Kidney epithelial cell (primary cell): Measurements from ENCODE around the gene FBLN2. TPM values are rescaled to one million over a fixed set of nuclear protein-coding genes. Genes with fewer than 3 reads are reported as not detected.

ENCODE experiments used
- DNase-seq: peaks from one replicate; pipeline ENCODE4 v3.0.0-alpha.2; 2010; ENCODE audit warnings: low read depth
- H3K27me3 ChIP-seq: 2 replicates; pipeline ENCODE4 v1.6.0; 2011; ENCODE audit warnings: low read length; ENCODE audit not compliant: control insufficient read depth, insufficient read depth
- H3K36me3 ChIP-seq: 2 replicates; pipeline ENCODE4 v1.5.1; 2011; ENCODE audit warnings: low read length; ENCODE audit not compliant: control insufficient read depth, insufficient read depth
- H3K4me3 ChIP-seq: 2 replicates; pipeline ENCODE4 v1.5.1; 2011; ENCODE audit warnings: low read depth, mild to moderate bottlenecking, control low read depth, low read length
- total RNA-seq: library from RNA; depleted of rRNA; stranded (reverse); fragments of >200 nt; gene quantifications from 2 replicates; pipeline ENCODE4 v1.2.3, GENCODE V29; 2015
- TF ChIP-seq, protein P1 (sequence below): IDR thresholded peaks from 2 replicates; pipeline ENCODE4 v1.5.1; 2011; ENCODE audit warnings: mild to moderate bottlenecking, moderate library complexity, low read length, control low read depth, inconsistent platforms; ENCODE audit not compliant: insufficient read depth, poor library complexity, severe bottlenecking

FBLN2 gene
- total RNA-seq, 1 donor from 2014 or later = 6.7 TPM

DNA sequence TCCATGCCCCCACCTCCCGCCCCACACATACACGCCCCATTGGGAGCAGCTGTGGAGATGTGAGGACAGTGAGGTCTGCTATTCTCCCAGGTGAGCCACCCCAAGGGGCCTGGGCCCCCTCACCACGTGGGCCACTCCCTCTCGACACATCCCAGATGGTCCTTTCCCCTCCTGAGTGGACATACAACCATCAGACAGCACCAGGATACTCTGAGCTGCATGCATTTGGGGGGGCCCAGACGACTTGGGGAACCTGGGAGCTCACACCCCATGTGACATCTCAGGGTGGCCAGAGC is 17.5 kb downstream of the FBLN2 start:
- TF ChIP-seq, protein P1, sequence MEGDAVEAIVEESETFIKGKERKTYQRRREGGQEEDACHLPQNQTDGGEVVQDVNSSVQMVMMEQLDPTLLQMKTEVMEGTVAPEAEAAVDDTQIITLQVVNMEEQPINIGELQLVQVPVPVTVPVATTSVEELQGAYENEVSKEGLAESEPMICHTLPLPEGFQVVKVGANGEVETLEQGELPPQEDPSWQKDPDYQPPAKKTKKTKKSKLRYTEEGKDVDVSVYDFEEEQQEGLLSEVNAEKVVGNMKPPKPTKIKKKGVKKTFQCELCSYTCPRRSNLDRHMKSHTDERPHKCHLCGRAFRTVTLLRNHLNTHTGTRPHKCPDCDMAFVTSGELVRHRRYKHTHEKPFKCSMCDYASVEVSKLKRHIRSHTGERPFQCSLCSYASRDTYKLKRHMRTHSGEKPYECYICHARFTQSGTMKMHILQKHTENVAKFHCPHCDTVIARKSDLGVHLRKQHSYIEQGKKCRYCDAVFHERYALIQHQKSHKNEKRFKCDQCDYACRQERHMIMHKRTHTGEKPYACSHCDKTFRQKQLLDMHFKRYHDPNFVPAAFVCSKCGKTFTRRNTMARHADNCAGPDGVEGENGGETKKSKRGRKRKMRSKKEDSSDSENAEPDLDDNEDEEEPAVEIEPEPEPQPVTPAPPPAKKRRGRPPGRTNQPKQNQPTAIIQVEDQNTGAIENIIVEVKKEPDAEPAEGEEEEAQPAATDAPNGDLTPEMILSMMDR = no peak
- Histone ChIP-seq H3K27me3 (peaks cover 19% of the 10 kb centered on the region), H3K4me3 (no peak overlapping the region), H3K36me3 (no peaks in the 10 kb centered on the region)
- no peak for DNase-seq

DNA sequence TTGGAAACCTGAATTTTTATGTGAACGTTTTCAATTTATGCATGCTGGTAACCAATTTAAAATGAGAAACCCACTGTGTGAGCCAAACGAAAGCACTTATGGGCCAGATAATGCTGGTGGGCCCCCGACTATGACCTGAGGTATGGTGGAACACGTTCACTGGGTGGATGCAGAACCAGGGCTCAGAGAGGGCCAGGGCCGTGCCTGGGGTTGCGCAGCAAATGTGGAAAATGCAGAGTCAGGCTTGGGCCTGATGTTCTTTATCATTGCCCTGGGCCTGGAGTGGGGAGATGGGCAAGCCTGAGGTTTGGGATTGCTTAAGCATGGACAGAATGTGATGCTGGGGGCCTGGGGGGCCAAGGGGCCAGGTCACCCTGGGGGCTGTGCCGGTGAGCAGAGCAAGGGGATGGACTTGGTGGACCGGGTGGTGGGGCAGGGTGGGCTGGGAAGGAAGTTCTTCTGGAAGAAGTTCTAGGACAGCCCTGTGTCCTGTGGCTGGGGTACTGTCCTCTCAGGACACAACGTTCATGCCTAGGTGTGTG is 17.9 kb downstream of the FBLN2 start:
- TF ChIP-seq, protein P1 = no peak
- Histone ChIP-seq H3K4me3 (no peak overlapping the region), H3K27me3 (peaks cover 19% of the 10 kb centered on the region), H3K36me3 (no peaks in the 10 kb centered on the region)
- DNase-seq = no peak

DNA sequence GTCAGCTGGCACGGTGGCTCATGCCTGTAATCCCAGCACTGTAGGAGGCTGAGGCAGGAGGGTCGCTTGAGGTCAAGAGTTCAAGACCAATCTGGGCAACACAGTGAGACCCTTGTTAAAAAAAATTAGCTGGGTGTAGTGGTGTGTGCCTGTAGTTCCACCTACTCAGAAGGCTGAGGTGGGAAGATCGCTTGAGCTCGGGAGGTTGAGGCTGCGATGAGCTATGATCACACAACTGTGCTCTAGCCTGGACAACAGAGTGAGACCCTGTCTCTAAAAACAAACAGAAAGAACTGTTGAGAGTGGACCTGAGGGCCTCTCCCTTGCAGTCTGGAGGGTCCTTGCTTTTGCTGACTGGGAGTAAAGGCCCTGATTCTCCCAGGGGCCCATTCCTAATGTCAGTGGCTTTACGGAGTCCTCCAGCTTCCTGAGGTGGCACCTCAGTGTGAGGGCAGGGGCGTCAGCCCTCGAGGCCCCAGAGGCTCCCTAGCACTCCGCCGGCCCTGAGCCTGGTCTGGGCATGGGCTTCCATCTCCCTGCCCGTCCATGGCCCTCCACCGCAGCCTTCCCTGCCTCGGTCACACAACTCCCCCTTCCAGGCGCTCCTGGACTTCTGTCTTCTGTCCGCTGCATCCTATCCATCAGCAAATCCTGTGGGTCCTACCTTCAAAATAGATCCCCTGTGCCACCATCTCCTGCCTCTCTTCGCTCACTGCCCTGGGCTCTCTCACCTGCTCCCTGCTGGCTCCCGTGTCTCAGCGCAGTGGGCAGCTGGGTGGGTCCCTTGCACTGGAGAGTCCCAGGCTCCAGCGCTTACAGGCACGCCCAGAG is 19.0 kb downstream of the FBLN2 start:
- no peak for DNase-seq
- Histone ChIP-seq H3K4me3 (no peak overlapping the region), H3K36me3 (no peaks in the 10 kb centered on the region), H3K27me3 (peaks cover 19% of the 10 kb centered on the region)
- TF ChIP-seq, protein P1 = no peak

DNA sequence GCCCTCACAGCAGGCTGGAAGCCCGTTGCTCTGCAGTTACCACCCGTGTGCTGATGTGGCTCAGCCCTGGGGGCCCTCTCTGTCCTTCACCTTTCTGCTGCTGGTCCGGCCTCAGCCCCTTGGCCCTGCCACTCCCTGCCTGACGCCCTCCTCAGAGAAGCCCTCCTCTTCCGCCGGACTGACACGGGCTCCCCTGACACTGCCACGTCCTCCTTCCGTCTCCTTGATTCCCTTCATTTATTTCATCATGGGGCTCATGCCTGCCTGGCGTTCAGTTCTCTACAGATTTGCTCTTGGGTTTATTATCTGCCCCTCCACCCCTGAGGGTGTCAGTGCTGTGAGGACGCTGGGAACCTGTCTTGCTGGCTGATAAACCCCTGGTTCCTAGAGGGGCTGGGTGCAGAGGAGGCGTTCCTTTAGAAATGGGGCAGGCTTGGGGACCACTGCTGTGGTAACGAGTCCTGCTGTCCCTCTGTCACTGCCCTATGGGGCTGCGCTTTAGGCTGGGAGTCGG is 19.6 kb downstream of the FBLN2 start:
- TF ChIP-seq, protein P1 = no peak
- Histone ChIP-seq H3K4me3 (no peak overlapping the region), H3K27me3 (peaks cover 16% of the 10 kb centered on the region), H3K36me3 (no peaks in the 10 kb centered on the region)
- no peak for DNase-seq

DNA sequence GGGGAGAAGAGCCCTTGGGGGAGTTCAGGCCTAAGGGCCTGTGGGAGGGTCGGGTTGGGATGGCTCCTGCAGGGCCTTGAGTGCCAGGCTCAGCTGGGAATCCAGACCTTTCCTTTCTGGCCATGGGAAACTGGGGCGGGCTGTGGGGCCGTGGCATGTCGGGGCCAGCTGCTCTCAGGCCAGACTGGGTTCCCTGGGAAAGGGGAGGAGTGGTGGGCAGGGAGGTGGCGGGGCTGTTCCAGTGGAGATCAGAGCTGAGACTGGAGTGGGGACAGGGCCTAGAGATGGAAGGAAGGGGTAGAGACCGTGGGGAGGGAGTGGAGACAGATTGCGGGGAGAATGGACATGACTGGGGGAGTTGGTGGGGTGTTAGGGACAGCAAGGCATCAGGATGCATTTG is 20.3 kb downstream of the FBLN2 start:
- TF ChIP-seq, protein P1 = no peak
- no peak for DNase-seq
- H3K36me3 ChIP-seq = no peaks in the 10 kb centered on the region
- peaks cover 20% of the 10 kb centered on the region for H3K27me3 ChIP-seq
- no peak overlapping the region for H3K4me3 ChIP-seq
